Panc1 (cell line): ENCODE data around the gene APEH. TPM values are rescaled to one million over a fixed set of nuclear protein-coding genes. Genes with fewer than 3 reads are reported as not detected.

Source experiments
- ATAC-seq: fragments of 200-7000 bp; cut with Tn5 transposase; 2 replicates; pipeline ENCODE4 v1.9.1; 2020; ENCODE audit warnings: mild to moderate bottlenecking, moderate library complexity
- BruUV-seq: library from RNA; stranded (reverse); fragments of 400-500 nt; replicated peaks from 2 replicates; lab custom pipeline; 2021; lab: Mats Ljungman, UMichigan
- CTCF ChIA-PET: fragments of 300-600 bp; sonication (Branson Sonifier 250); formaldehyde crosslinking; loops from one replicate; lab custom pipeline; 2022; ENCODE audit warnings: antibody characterized with exemption; lab: Charles Lee
- POLR2A ChIA-PET: fragments of 300-600 bp; sonication (Branson Sonifier 250); formaldehyde crosslinking; loops from one replicate; lab custom pipeline; 2022; ENCODE audit warnings: antibody characterized with exemption; lab: Charles Lee
- DNase-seq: peaks from one replicate; pipeline ENCODE4 v3.0.0-alpha.2; 2010; ENCODE audit warnings: low read depth, low spot score
- H3K27ac ChIP-seq: 2 replicates; pipeline ENCODE4 v1.5.1; 2011; ENCODE audit warnings: mild to moderate bottlenecking, low read length, inconsistent platforms
- H3K27me3 ChIP-seq: fragments of 200-500 bp; sonication (Bioruptor generic); 2 replicates; pipeline ENCODE4 v1.6.0; 2014; ENCODE audit warnings: low read length, inconsistent platforms; ENCODE audit not compliant: control insufficient read depth, insufficient read depth
- H3K36me3 ChIP-seq: fragments of 200-500 bp; sonication (Bioruptor generic); 2 replicates; pipeline ENCODE4 v1.5.1; 2014; ENCODE audit warnings: inconsistent platforms, mild to moderate bottlenecking, low read length, moderate library complexity; ENCODE audit not compliant: control insufficient read depth, insufficient read depth
- H3K4me1 ChIP-seq: 2 replicates; pipeline ENCODE4 v1.5.1; 2011; ENCODE audit warnings: inconsistent platforms, mild to moderate bottlenecking, low read length, moderate library complexity; ENCODE audit not compliant: control insufficient read depth, insufficient read depth
- H3K4me3 ChIP-seq, 2 experiments: 2 replicates each; pipeline ENCODE4 v1.5.1; 2011 to 2012; ENCODE audit warnings: low read depth in 2 of 2, low read length in 2 of 2, mild to moderate bottlenecking in 2 of 2, inconsistent platforms in 1 of 2, moderate library complexity in 1 of 2
- H3K9me3 ChIP-seq: fragments of 200-500 bp; sonication (Bioruptor generic); 2 replicates; pipeline ENCODE4 v1.5.1; 2014; ENCODE audit warnings: low read depth, mild to moderate bottlenecking, inconsistent platforms, low read length, moderate library complexity; ENCODE audit not compliant: control insufficient read depth, insufficient read depth
- POLR2AphosphoS5 ChIP-seq: IDR thresholded peaks from 2 replicates; pipeline ENCODE4 v1.6.1; 2012; ENCODE audit warnings: mild to moderate bottlenecking, low read depth, low read length, moderate library complexity
- SIN3A ChIP-seq: IDR thresholded peaks from 2 replicates; pipeline ENCODE4 v1.6.1; 2012; ENCODE audit warnings: low read depth, mild to moderate bottlenecking, low read length, moderate library complexity, borderline replicate concordance; ENCODE audit not compliant: insufficient read depth
- TCF7L2 ChIP-seq: IDR thresholded peaks from 2 replicates; pipeline ENCODE4 v1.6.1; 2011; ENCODE audit warnings: mild to moderate bottlenecking, low read depth, low read length, inconsistent platforms
- in situ Hi-C: cut with HindIII; loops from 2 replicates; pipeline ENCODE4 v1.10.0; 2016; ENCODE audit warnings: low sequenced_read_pairs, low pct_unique_long_range_greater_than_20kb
- intact Hi-C: fragments of 100-400 bp; cut with micrococcal nuclease; formaldehyde crosslinking; loops from one replicate; pipeline ENCODE4 v1.10.0; 2022; ENCODE audit not compliant: unreplicated experiment
- total RNA-seq: library from RNA; stranded (reverse); gene quantifications from one replicate; pipeline ENCODE4 v1.2.1, GENCODE V29; 2021; ENCODE audit not compliant: unreplicated experiment
- TF ChIP-seq, protein P1 (sequence below), 2 experiments: IDR thresholded peaks; 2 replicates each; pipeline ENCODE4 v1.6.1; 2011 to 2012; ENCODE audit warnings: low read depth in 2 of 2, control low read depth in 1 of 2, low read length in 1 of 2, mild to moderate bottlenecking in 1 of 2, moderate library complexity in 1 of 2; ENCODE audit not compliant: insufficient read depth in 1 of 2
- TF ChIP-seq, protein P2 (sequence below): fragments of 450-650 bp; IDR thresholded peaks from 2 replicates; pipeline ENCODE4 v1.5.1; 2017; ENCODE audit warnings: mild to moderate bottlenecking

APEH gene
- total RNA-seq, 1 experiment from 2014 or later, result 131 TPM

- TF ChIP-seq SIN3A (no peak), TCF7L2 (no peak), POLR2AphosphoS5 (no peak)
- TF ChIP-seq, protein P1, sequence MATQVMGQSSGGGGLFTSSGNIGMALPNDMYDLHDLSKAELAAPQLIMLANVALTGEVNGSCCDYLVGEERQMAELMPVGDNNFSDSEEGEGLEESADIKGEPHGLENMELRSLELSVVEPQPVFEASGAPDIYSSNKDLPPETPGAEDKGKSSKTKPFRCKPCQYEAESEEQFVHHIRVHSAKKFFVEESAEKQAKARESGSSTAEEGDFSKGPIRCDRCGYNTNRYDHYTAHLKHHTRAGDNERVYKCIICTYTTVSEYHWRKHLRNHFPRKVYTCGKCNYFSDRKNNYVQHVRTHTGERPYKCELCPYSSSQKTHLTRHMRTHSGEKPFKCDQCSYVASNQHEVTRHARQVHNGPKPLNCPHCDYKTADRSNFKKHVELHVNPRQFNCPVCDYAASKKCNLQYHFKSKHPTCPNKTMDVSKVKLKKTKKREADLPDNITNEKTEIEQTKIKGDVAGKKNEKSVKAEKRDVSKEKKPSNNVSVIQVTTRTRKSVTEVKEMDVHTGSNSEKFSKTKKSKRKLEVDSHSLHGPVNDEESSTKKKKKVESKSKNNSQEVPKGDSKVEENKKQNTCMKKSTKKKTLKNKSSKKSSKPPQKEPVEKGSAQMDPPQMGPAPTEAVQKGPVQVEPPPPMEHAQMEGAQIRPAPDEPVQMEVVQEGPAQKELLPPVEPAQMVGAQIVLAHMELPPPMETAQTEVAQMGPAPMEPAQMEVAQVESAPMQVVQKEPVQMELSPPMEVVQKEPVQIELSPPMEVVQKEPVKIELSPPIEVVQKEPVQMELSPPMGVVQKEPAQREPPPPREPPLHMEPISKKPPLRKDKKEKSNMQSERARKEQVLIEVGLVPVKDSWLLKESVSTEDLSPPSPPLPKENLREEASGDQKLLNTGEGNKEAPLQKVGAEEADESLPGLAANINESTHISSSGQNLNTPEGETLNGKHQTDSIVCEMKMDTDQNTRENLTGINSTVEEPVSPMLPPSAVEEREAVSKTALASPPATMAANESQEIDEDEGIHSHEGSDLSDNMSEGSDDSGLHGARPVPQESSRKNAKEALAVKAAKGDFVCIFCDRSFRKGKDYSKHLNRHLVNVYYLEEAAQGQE (IDR thresholded peaks at IDR 0.05; ENCODE audit: insufficient read depth in 1 of 2, low read depth in 2 of 2, low read length in 1 of 2), result no peak
- TF ChIP-seq, protein P2, sequence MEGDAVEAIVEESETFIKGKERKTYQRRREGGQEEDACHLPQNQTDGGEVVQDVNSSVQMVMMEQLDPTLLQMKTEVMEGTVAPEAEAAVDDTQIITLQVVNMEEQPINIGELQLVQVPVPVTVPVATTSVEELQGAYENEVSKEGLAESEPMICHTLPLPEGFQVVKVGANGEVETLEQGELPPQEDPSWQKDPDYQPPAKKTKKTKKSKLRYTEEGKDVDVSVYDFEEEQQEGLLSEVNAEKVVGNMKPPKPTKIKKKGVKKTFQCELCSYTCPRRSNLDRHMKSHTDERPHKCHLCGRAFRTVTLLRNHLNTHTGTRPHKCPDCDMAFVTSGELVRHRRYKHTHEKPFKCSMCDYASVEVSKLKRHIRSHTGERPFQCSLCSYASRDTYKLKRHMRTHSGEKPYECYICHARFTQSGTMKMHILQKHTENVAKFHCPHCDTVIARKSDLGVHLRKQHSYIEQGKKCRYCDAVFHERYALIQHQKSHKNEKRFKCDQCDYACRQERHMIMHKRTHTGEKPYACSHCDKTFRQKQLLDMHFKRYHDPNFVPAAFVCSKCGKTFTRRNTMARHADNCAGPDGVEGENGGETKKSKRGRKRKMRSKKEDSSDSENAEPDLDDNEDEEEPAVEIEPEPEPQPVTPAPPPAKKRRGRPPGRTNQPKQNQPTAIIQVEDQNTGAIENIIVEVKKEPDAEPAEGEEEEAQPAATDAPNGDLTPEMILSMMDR, result no peak
- intact Hi-C loops (no loop called here), in situ Hi-C loops (no loop called here)
- DNase-seq, result no peak
- ATAC-seq, result no peak
- no peaks in the 10 kb centered on the region for H3K9me3 ChIP-seq
- no peaks in the 10 kb centered on the region for H3K4me1 ChIP-seq
- no TSS peak for BruUV-seq
- H3K4me3 ChIP-seq, result no peak overlapping the region
- H3K27ac ChIP-seq, result no peak overlapping the region
- H3K36me3 ChIP-seq, result no peaks in the 10 kb centered on the region
- POLR2A ChIA-PET, result no interaction called here
- H3K27me3 ChIP-seq, result no peaks in the 10 kb centered on the region
- CTCF ChIA-PET, result no interaction called here
Observed at GRCh38 chr3:49712166-49712565, 38.0 kb downstream of the APEH start.

DNA sequence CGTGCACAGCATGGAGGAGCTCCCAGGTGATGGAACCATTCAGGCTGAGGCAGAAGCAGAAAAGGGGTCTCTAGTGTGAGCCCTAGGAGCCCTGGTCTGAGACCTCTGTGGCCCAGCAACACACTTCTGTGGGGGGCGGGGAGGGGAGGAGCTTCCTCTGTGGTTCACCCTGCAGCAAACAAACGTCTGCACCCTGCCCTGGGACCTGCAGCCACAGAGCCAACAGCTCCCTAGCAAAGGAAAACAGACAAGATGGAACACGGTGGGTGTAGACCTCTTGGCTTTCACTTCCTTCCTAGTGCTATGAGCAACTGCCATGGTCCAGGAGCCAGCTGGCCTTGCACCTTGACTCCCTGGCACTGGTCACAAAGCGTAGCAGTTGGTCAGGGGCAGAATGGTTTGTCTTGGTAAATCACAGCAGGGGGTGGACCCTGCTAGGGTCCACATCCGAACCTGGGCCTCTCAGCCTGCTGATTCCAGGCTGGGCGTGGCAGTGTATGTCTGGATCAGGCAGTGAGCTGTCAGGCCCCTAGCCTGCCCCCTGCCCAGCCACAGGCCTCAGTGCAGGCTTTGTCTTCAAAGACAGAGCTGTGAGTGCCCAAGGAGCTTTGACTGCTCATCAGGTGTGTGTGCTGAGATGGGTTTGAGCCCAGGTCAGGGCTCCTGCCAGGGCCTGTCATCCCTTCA, 38.6 kb downstream of the APEH start:
- intact Hi-C loops, result no loop called here
- in situ Hi-C loops, result no loop called here
- H3K4me1 ChIP-seq, result no peaks in the 10 kb centered on the region
- H3K27ac ChIP-seq, result no peak overlapping the region
- H3K4me3 ChIP-seq, result no peak overlapping the region
- H3K27me3 ChIP-seq, result no peaks in the 10 kb centered on the region
- no TSS peak for BruUV-seq
- TF ChIP-seq TCF7L2 (no peak), SIN3A (no peak), POLR2AphosphoS5 (no peak)
- TF ChIP-seq, protein P1 (IDR thresholded peaks at IDR 0.05; ENCODE audit: insufficient read depth in 1 of 2, low read depth in 2 of 2, low read length in 1 of 2), result no peak
- TF ChIP-seq, protein P2, result no peak
- DNase-seq (no peak), ATAC-seq (no peak)
- ChIA-PET CTCF (no interaction called here), POLR2A (no interaction called here)
- no peaks in the 10 kb centered on the region for H3K36me3 ChIP-seq
- no peaks in the 10 kb centered on the region for H3K9me3 ChIP-seq
